ENCODE results near the gene CTXN3.

The CTXN3 gene

GRCh38 chr5:127649018-127649439 is at the start of gene CTXN3:
Gene CTXN3 (plus strand): TSS chr5:127649082. CDS start chr5:127657522, 8,440 bp downstream.
- Histone ChIP-seq H3K9me3 (ENCODE audit: control insufficient read depth, insufficient read depth, low read length) (no peaks in the 10 kb centered on the region), H3K27me3 (ENCODE audit: control insufficient read depth, insufficient read depth, low read length) (no peaks in the 10 kb centered on the region), H3K9ac (ENCODE audit: low read depth, low read length) (no peak within 1 kb of the TSS), H3K4me1 (ENCODE audit: control insufficient read depth, insufficient read depth, low read length) (peaks cover 13% of the 10 kb centered on the region), H3K4me3 (ENCODE audit: low read depth, low read length) (no peak within 1 kb of the TSS), H3K36me3 (ENCODE audit: control insufficient read depth, insufficient read depth, low read length) (no peaks in the 10 kb centered on the region)

DNA sequence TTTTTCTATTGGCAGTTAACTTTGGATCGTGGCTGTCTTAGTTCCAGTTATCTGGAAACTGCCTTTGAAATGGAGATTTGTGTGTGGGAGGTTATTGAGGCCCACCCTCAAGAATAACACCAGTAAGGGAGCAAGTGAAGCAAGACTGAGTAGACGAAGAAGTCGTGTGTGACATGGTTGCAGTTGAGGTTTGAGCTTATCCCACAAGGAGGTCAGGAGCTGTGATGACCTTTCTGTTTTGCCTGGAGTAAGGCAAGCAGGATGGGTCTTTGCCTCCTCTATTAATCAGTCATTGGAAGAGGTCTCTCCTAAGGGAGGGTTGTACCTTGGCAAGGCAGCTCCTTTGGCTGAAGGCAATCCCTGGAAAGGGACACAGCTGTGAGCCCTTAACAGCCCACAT is 49.6 kb upstream of the CTXN3 start:
- Histone ChIP-seq H3K9me3 (ENCODE audit: control insufficient read depth, insufficient read depth, low read length) (no peaks in the 10 kb centered on the region), H3K4me1 (ENCODE audit: control insufficient read depth, insufficient read depth, low read length) (peaks cover 3% of the 10 kb centered on the region), H3K36me3 (ENCODE audit: control insufficient read depth, insufficient read depth, low read length) (no peaks in the 10 kb centered on the region), H3K9ac (ENCODE audit: low read depth, low read length) (no peak overlapping the region), H3K27me3 (ENCODE audit: control insufficient read depth, insufficient read depth, low read length) (no peaks in the 10 kb centered on the region), H3K4me3 (ENCODE audit: low read depth, low read length) (no peak overlapping the region)

- no peaks in the 10 kb centered on the region for H3K27me3 ChIP-seq (ENCODE audit: control insufficient read depth, insufficient read depth, low read length)
- H3K9me3 ChIP-seq (ENCODE audit: control insufficient read depth, insufficient read depth, low read length): no peaks in the 10 kb centered on the region
- no peaks in the 10 kb centered on the region for H3K36me3 ChIP-seq (ENCODE audit: control insufficient read depth, insufficient read depth, low read length)
- H3K9ac ChIP-seq (ENCODE audit: low read depth, low read length): no peak overlapping the region
- peaks cover 3% of the 10 kb centered on the region for H3K4me1 ChIP-seq (ENCODE audit: control insufficient read depth, insufficient read depth, low read length)
- no peak overlapping the region for H3K4me3 ChIP-seq (ENCODE audit: low read depth, low read length)
These were observed 49.0 kb upstream of the CTXN3 start for GRCh38 chr5:127599847-127600246.

- Histone ChIP-seq H3K9me3 (ENCODE audit: control insufficient read depth, insufficient read depth, low read length) (no peaks in the 10 kb centered on the region), H3K4me1 (ENCODE audit: control insufficient read depth, insufficient read depth, low read length) (peaks cover 3% of the 10 kb centered on the region), H3K9ac (ENCODE audit: low read depth, low read length) (no peak overlapping the region), H3K4me3 (ENCODE audit: low read depth, low read length) (no peak overlapping the region), H3K27me3 (ENCODE audit: control insufficient read depth, insufficient read depth, low read length) (no peaks in the 10 kb centered on the region), H3K36me3 (ENCODE audit: control insufficient read depth, insufficient read depth, low read length) (no peaks in the 10 kb centered on the region)
These were observed 47.8 kb upstream of the CTXN3 start for GRCh38 chr5:127601111-127601510.

GRCh38 chr5:127601601-127602000 is 47.3 kb upstream of the CTXN3 start:
- peaks cover 3% of the 10 kb centered on the region for H3K4me1 ChIP-seq (ENCODE audit: control insufficient read depth, insufficient read depth, low read length)
- H3K36me3 ChIP-seq (ENCODE audit: control insufficient read depth, insufficient read depth, low read length): no peaks in the 10 kb centered on the region
- no peak overlapping the region for H3K4me3 ChIP-seq (ENCODE audit: low read depth, low read length)
- H3K9ac ChIP-seq (ENCODE audit: low read depth, low read length): no peak overlapping the region
- H3K9me3 ChIP-seq (ENCODE audit: control insufficient read depth, insufficient read depth, low read length): no peaks in the 10 kb centered on the region
- H3K27me3 ChIP-seq (ENCODE audit: control insufficient read depth, insufficient read depth, low read length): no peaks in the 10 kb centered on the region

- Histone ChIP-seq H3K27me3 (ENCODE audit: control insufficient read depth, insufficient read depth, low read length) (no peaks in the 10 kb centered on the region), H3K4me3 (ENCODE audit: low read depth, low read length) (no peak overlapping the region), H3K4me1 (ENCODE audit: control insufficient read depth, insufficient read depth, low read length) (peaks cover 3% of the 10 kb centered on the region), H3K9me3 (ENCODE audit: control insufficient read depth, insufficient read depth, low read length) (no peaks in the 10 kb centered on the region), H3K9ac (ENCODE audit: low read depth, low read length) (no peak overlapping the region), H3K36me3 (ENCODE audit: control insufficient read depth, insufficient read depth, low read length) (no peaks in the 10 kb centered on the region)
These were observed 46.4 kb upstream of the CTXN3 start for GRCh38 chr5:127602481-127602880.

DNA sequence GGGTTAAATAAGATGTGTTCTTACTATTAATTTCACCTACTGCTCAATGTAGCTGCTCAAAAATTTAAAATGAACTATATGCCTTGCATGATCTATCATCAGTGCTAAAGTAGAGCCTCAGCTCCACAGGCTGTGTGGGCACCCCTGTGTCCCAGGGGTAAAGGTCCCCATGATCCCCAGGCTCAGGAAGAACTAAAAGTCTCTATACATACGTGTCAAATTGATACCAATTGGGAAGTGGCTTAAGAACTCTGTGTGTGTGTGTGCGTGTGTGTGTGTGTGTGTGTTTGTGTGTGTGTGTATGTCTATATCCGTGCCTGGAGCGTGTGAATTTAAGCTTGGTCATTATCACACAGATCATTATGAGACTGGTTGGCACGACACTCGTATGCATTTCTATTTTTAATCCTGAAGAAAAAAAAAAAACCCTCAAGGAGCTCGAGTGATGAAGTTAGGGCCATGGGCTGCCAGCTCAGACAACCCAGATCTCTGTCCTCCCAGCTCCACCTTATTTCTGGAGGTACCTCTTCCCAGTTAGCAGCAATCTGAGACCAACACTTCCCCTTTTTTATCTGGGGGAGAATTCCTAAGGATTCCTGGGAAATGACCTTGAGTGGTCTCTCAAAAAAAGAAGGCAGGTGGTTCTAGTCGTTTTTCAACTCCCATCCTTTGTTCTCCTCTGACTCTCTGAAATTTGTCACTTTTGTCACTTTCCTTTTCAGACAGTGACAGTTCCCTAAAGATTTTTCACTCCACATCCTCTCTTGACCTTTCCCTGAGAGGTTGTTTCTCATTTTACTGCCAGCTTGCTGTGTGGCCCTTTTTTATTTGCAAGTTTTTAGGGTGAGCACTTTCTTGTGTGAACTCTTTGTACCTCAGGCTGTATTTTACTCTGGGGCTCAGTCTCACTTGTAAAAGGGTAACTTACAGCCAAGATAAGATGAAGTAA is 45.7 kb upstream of the CTXN3 start:
- peaks cover 3% of the 10 kb centered on the region for H3K4me1 ChIP-seq (ENCODE audit: control insufficient read depth, insufficient read depth, low read length)
- no peak overlapping the region for H3K9ac ChIP-seq (ENCODE audit: low read depth, low read length)
- H3K4me3 ChIP-seq (ENCODE audit: low read depth, low read length): no peak overlapping the region
- no peaks in the 10 kb centered on the region for H3K27me3 ChIP-seq (ENCODE audit: control insufficient read depth, insufficient read depth, low read length)
- H3K9me3 ChIP-seq (ENCODE audit: control insufficient read depth, insufficient read depth, low read length): no peaks in the 10 kb centered on the region
- H3K36me3 ChIP-seq (ENCODE audit: control insufficient read depth, insufficient read depth, low read length): no peaks in the 10 kb centered on the region

GRCh38 chr5:127608077-127608660 is 40.7 kb upstream of the CTXN3 start:
- Histone ChIP-seq H3K4me3 (ENCODE audit: low read depth, low read length) (no peak overlapping the region), H3K9ac (ENCODE audit: low read depth, low read length) (no peak overlapping the region), H3K4me1 (ENCODE audit: control insufficient read depth, insufficient read depth, low read length) (peaks cover 3% of the 10 kb centered on the region), H3K36me3 (ENCODE audit: control insufficient read depth, insufficient read depth, low read length) (no peaks in the 10 kb centered on the region), H3K27me3 (ENCODE audit: control insufficient read depth, insufficient read depth, low read length) (no peaks in the 10 kb centered on the region), H3K9me3 (ENCODE audit: control insufficient read depth, insufficient read depth, low read length) (no peaks in the 10 kb centered on the region)

- Histone ChIP-seq H3K9ac (ENCODE audit: low read depth, low read length) (no peak overlapping the region), H3K4me1 (ENCODE audit: control insufficient read depth, insufficient read depth, low read length) (no peaks in the 10 kb centered on the region), H3K36me3 (ENCODE audit: control insufficient read depth, insufficient read depth, low read length) (no peaks in the 10 kb centered on the region), H3K9me3 (ENCODE audit: control insufficient read depth, insufficient read depth, low read length) (no peaks in the 10 kb centered on the region), H3K27me3 (ENCODE audit: control insufficient read depth, insufficient read depth, low read length) (no peaks in the 10 kb centered on the region), H3K4me3 (ENCODE audit: low read depth, low read length) (no peak overlapping the region)
These were observed 39.9 kb upstream of the CTXN3 start for GRCh38 chr5:127609011-127609410.

DNA sequence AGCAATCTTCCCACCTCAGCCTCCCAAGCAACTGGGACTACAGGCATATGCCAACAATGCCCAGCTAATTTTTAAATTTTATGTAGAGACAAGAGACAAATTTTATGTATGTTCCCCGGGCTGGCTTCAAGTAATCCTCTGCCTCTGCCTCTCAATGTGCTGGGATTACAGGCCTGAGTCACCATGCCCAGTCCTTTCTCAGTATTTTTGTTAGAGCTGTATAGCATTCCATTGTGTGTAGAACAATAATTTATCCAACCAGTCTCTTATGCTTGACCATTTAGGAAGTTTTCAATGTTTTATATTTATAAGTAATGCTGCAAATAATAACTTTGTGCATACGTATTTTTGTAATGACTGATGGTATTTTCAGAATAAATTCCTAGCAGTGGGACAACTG is 38.9 kb upstream of the CTXN3 start:
- Histone ChIP-seq H3K9me3 (ENCODE audit: control insufficient read depth, insufficient read depth, low read length) (no peaks in the 10 kb centered on the region), H3K27me3 (ENCODE audit: control insufficient read depth, insufficient read depth, low read length) (no peaks in the 10 kb centered on the region), H3K9ac (ENCODE audit: low read depth, low read length) (no peak overlapping the region), H3K4me3 (ENCODE audit: low read depth, low read length) (no peak overlapping the region), H3K36me3 (ENCODE audit: control insufficient read depth, insufficient read depth, low read length) (no peaks in the 10 kb centered on the region), H3K4me1 (ENCODE audit: control insufficient read depth, insufficient read depth, low read length) (no peaks in the 10 kb centered on the region)

- Histone ChIP-seq H3K4me3 (ENCODE audit: low read depth, low read length) (no peak overlapping the region), H3K27me3 (ENCODE audit: control insufficient read depth, insufficient read depth, low read length) (no peaks in the 10 kb centered on the region), H3K36me3 (ENCODE audit: control insufficient read depth, insufficient read depth, low read length) (no peaks in the 10 kb centered on the region), H3K9ac (ENCODE audit: low read depth, low read length) (no peak overlapping the region), H3K9me3 (ENCODE audit: control insufficient read depth, insufficient read depth, low read length) (no peaks in the 10 kb centered on the region), H3K4me1 (ENCODE audit: control insufficient read depth, insufficient read depth, low read length) (no peaks in the 10 kb centered on the region)
These were observed 36.3 kb upstream of the CTXN3 start for GRCh38 chr5:127612441-127613141.

All from iPS-15b (cell line).